Hepatocyte (in vitro differentiated cells): ENCODE data around the gene UNC13D. TPM values are rescaled to one million over a fixed set of nuclear protein-coding genes. Genes with fewer than 3 reads are reported as not detected.
"Not testable (repeated sequence)": the region's sequence is repeated elsewhere in the genome, so short reads cannot be mapped to it uniquely, and the experiment has no call there.

Experiments used
- DNase-seq: peaks from one replicate; pipeline ENCODE4 v3.0.0-alpha.2; 2016; ENCODE audit warnings: low spot score
- H2AFZ ChIP-seq: fragments of 200-600 bp; sonication (generic); 2 replicates; pipeline ENCODE4 v1.6.0; 2016; ENCODE audit warnings: antibody characterized with exemption, mild to moderate bottlenecking
- H3K27ac ChIP-seq: fragments of 200-600 bp; sonication (generic); 2 replicates; pipeline ENCODE4 v1.5.1; 2016; ENCODE audit warnings: mild to moderate bottlenecking
- H3K27me3 ChIP-seq: fragments of 200-600 bp; sonication (generic); 2 replicates; pipeline ENCODE4 v1.6.1; 2016
- H3K36me3 ChIP-seq: fragments of 200-600 bp; sonication (generic); replicated peaks from 2 replicates; pipeline ENCODE4 v1.5.1; 2016; ENCODE audit warnings: low read depth; ENCODE audit not compliant: insufficient read depth
- H3K4me1 ChIP-seq: fragments of 200-600 bp; sonication (generic); 2 replicates; pipeline ENCODE4 v1.5.1; 2016; ENCODE audit warnings: mild to moderate bottlenecking, moderate library complexity; ENCODE audit not compliant: insufficient read depth
- H3K4me2 ChIP-seq: fragments of 200-600 bp; sonication (generic); 2 replicates; pipeline ENCODE4 v1.6.0; 2016
- H3K4me3 ChIP-seq: fragments of 200-600 bp; sonication (generic); 2 replicates; pipeline ENCODE4 v1.5.1; 2016; ENCODE audit warnings: mild to moderate bottlenecking
- H3K79me2 ChIP-seq: fragments of 200-600 bp; sonication (generic); 2 replicates; pipeline ENCODE4 v1.6.0; 2017; ENCODE audit warnings: mild to moderate bottlenecking
- H3K9me2 ChIP-seq: fragments of 200-600 bp; sonication (generic); replicated peaks from 2 replicates; pipeline ENCODE4 v1.6.0; 2017; ENCODE audit warnings: mild to moderate bottlenecking; ENCODE audit not compliant: insufficient read depth
- H3K9me3 ChIP-seq: fragments of 200-600 bp; sonication (generic); 2 replicates; pipeline ENCODE4 v1.5.1; 2016; ENCODE audit warnings: low read depth, mild to moderate bottlenecking
- H4K20me1 ChIP-seq: fragments of 200-600 bp; sonication (generic); 2 replicates; pipeline ENCODE4 v1.6.0; 2016; ENCODE audit warnings: mild to moderate bottlenecking; ENCODE audit not compliant: insufficient read depth, poor library complexity, severe bottlenecking
- EZH2 ChIP-seq: fragments of 200-600 bp; sonication (generic); IDR thresholded peaks from 2 replicates; pipeline ENCODE4 v1.6.1; 2016; ENCODE audit warnings: antibody characterized with exemption, mild to moderate bottlenecking, borderline replicate concordance
- EZH2phosphoT487 ChIP-seq: fragments of 200-600 bp; sonication (generic); IDR thresholded peaks from one replicate; pipeline ENCODE4 v1.6.1; 2018; ENCODE audit warnings: antibody characterized with exemption, mild to moderate bottlenecking, low read depth, moderate library complexity; ENCODE audit not compliant: unreplicated experiment, severe bottlenecking
- WGBS: methylation state at CpG from one replicate; pipeline ENCODE4 v1.1.6; 2016; ENCODE audit warnings: low lambda C conversion rate; ENCODE audit errors: missing lambda C conversion rate; 5-methylcytosine and 5-hydroxymethylcytosine counted together
- polyA plus RNA-seq: library from polyadenylated mRNA; unstranded; fragments of >200 nt; fragmentation: Nextera tagmentation; extraction: Ambion mirVana; gene quantifications from 2 replicates; pipeline ENCODE4 v1.2.1, GENCODE V29; 2016
- total RNA-seq: library from RNA; depleted of rRNA; stranded (reverse); fragments of >200 nt; gene quantifications from 2 replicates; pipeline ENCODE4 v1.2.3, GENCODE V29; 2014
- TF ChIP-seq, protein P1 (sequence below): fragments of 200-600 bp; sonication (generic); IDR thresholded peaks from 2 replicates; pipeline ENCODE4 v1.5.1; 2016; ENCODE audit warnings: antibody characterized with exemption, mild to moderate bottlenecking; ENCODE audit not compliant: poor library complexity

The UNC13D gene
- total and polyA plus RNA-seq, 2 experiments from 2014 or later: 2.2 to 8.8 TPM

DNA sequence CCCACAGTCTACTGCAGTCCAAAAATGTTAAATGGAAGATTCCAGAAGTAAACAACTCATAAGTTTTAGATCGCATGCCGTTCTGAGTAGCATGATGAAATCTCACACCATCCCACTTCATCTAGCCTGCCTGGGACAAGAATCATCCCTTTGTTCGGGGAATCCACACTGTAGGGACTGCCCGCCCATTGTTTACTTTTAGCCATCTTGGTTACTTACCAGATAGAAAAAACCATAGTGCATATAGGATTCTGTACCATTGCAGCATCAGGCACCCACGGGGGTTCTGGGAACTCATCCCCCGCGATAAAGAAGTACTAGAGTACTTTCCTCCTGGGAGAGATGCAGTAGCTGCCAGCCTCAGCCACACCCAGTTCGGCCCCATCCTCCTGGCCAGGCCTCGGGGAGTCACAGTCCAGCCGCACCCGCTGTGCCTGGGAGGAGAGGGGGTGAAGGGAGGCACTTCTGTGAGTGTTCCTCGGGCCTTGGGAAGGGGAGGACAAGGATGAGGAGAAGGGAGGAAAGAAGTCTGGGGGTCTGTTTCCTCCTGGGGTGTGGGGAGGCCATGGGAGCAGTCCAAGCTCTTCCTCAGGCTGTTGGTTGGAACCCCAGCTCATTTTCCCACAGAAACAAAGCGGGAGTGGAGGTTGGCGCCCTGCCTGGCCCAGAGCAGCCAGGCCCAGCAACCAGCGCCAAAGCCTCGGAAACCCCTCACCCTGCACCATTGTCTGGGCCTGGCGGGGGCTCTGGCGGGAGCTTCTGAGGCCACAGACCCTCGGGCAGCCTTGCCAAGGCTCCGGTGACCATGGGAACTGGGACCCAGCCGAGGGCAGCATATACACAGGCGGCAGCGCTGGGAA is 25.3 kb upstream of the UNC13D start:
- Histone ChIP-seq H3K79me2 (no peaks in the 10 kb centered on the region), H3K27me3 (no peaks in the 10 kb centered on the region), H3K27ac (peak overlapping the region; percentile 87), H4K20me1 (no peaks in the 10 kb centered on the region), H3K4me1 (peaks cover 13% of the 10 kb centered on the region), H3K9me3 (no peaks in the 10 kb centered on the region), H3K4me2 (peak overlapping the region; percentile 22), H3K9me2 (no peaks in the 10 kb centered on the region), H3K4me3 (no peak overlapping the region), H3K36me3 (no peaks in the 10 kb centered on the region), H2AFZ (no peak overlapping the region)
- no peak for TF ChIP-seq EZH2phosphoT487
- TF ChIP-seq EZH2: no peak
- TF ChIP-seq, protein P1, sequence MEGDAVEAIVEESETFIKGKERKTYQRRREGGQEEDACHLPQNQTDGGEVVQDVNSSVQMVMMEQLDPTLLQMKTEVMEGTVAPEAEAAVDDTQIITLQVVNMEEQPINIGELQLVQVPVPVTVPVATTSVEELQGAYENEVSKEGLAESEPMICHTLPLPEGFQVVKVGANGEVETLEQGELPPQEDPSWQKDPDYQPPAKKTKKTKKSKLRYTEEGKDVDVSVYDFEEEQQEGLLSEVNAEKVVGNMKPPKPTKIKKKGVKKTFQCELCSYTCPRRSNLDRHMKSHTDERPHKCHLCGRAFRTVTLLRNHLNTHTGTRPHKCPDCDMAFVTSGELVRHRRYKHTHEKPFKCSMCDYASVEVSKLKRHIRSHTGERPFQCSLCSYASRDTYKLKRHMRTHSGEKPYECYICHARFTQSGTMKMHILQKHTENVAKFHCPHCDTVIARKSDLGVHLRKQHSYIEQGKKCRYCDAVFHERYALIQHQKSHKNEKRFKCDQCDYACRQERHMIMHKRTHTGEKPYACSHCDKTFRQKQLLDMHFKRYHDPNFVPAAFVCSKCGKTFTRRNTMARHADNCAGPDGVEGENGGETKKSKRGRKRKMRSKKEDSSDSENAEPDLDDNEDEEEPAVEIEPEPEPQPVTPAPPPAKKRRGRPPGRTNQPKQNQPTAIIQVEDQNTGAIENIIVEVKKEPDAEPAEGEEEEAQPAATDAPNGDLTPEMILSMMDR: no peak
- WGBS: 71% methylated on average over 23 of the region's 23 CpGs
- no peak for DNase-seq

DNA sequence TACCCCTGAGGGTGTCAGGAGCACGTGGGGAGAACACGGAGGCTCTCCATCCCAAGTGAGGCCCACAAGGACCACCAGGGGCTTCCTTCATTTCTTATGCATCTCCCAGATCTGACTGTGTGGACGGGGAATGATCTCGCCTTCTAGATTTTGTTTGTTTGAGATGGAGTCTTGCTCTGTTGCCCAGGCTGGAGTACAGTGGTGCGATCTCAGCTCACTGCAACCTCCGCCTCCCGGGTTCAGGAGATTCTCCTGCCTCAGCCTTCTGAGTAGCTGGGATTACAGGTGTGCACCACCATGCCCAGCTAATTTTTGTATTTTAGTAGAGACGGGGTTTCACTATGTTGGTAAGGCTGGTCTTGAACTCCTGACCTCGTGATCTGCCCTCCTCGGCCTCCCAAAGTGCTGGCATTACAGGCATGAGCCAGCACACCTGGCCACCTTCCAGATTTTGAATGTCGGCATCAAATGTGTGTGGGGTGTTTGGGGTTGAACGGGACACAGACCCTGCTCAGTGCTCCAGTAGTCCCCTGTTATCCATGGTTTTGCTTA is 24.6 kb upstream of the UNC13D start:
- not testable (repeated sequence) for H3K27me3 ChIP-seq, H2AFZ ChIP-seq, H3K36me3 ChIP-seq, DNase-seq, H3K9me3 ChIP-seq, H4K20me1 ChIP-seq, H3K9me2 ChIP-seq, H3K79me2 ChIP-seq, H3K4me2 ChIP-seq, H3K4me3 ChIP-seq
- H3K27ac ChIP-seq: peak overlapping the region; percentile 87
- WGBS: 88% methylated on average over 12 of the region's 12 CpGs
- H3K4me1 ChIP-seq: peaks cover 13% of the 10 kb centered on the region

DNA sequence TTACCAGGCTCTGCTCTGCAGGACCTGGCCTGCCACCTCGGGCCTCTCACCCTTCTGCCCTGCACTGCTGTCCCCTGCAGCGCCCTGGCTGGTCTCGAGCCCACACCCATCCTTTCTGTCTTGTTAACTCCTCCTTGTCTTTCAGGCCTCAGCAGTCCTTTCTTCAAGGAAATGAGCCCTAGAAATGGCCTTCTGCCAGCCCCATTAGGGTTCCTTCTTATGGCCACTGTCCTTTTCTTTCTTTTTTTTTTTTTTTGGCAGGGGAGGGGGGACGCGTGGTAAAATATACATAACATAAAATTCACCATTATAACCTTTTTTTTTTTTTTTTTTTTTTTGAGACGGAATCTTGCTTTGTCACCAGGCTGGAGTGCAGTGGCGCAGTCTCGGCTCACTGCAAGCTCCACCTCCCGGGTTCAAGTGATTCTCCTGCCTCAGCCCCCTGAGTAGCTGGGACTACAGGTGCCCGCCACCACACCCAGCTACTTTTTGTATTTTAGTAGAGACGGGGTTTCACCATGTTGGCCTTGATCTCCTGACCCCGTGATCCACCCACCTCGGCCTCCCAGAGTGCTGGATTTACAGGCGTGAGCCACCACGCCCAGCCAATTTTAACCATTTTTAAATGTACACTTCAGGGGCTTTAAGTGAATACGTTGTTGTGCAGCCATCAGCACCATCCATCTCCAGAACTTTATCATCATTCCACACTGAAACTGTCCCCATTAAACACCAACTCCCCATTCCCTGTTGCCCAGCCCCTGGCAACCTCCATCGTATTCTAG is 21.4 kb upstream of the UNC13D start:
- not testable (repeated sequence) for DNase-seq, H3K79me2 ChIP-seq, H3K4me1 ChIP-seq, H3K4me2 ChIP-seq, H2AFZ ChIP-seq, H3K9me2 ChIP-seq, H3K27me3 ChIP-seq, H3K36me3 ChIP-seq, H3K4me3 ChIP-seq, H3K9me3 ChIP-seq, H4K20me1 ChIP-seq
- H3K27ac ChIP-seq: peak overlapping the region; percentile 43
- WGBS: 83% methylated on average over 16 of the region's 17 CpGs

DNA sequence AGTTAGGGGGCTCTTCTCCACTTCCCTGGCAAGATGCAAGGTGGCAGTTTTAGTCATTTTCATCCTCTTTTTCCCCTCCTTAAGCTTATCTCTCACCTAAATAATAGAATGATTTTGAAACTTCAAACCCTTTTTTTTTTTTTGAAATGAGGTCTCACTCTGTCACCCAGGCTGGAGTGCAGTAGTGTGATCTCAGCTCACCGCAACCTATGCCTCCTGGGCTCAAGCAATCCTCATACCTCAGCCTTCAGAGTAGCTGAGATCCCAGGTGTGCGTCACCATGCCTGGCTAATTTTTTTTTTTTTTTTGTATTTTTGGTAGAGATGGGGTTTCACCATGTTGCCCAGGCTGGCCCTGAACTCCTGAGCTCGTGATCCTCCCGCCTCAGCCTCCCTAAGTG is 20.7 kb upstream of the UNC13D start:
- Histone ChIP-seq H3K4me2 (peak overlapping the region; percentile 29), H3K27ac (peak overlapping the region; percentile 43)
- not testable (repeated sequence) for H3K9me2 ChIP-seq, H3K4me3 ChIP-seq, H2AFZ ChIP-seq, H4K20me1 ChIP-seq, H3K4me1 ChIP-seq, H3K27me3 ChIP-seq, H3K79me2 ChIP-seq, H3K36me3 ChIP-seq, DNase-seq, H3K9me3 ChIP-seq
- 78% methylated on average over 4 of the region's 4 CpGs for WGBS
